BJ (cell line): Measurements from ENCODE around the gene FOXF1. TPM values are rescaled to one million over a fixed set of nuclear protein-coding genes. Genes with fewer than 3 reads are reported as not detected.
A peak's percentile ranks its signal among the peaks of the same experiment; 100 is the strongest.

ENCODE experiments used
- CTCF ChIA-PET: fragments of 350-600 bp; formaldehyde crosslinking; extraction: SDS; loops from one replicate; lab custom pipeline; 2021; ENCODE audit warnings: antibody characterized with exemption, inconsistent platforms; lab: Yijun Ruan, JAX
- POLR2A ChIA-PET: fragments of 300-600 bp; sonication (Branson Sonifier 250); formaldehyde crosslinking; extraction: SDS; loops from one replicate; lab custom pipeline; 2021; ENCODE audit warnings: antibody characterized with exemption; lab: Charles Lee
- DNase-seq: peaks from one replicate; pipeline ENCODE4 v3.0.0-alpha.2; 2011; ENCODE audit warnings: low read depth
- H3K27me3 ChIP-seq: 2 replicates; pipeline ENCODE4 v1.6.0; 2011; ENCODE audit warnings: low read length; ENCODE audit not compliant: control insufficient read depth, insufficient read depth
- H3K36me3 ChIP-seq: 2 replicates; pipeline ENCODE4 v1.5.1; 2011; ENCODE audit warnings: low read length; ENCODE audit not compliant: control insufficient read depth, insufficient read depth
- H3K4me3 ChIP-seq: 2 replicates; pipeline ENCODE4 v1.5.1; 2011; ENCODE audit warnings: low read depth, mild to moderate bottlenecking, control low read depth, low read length
- CTCF ChIP-seq: IDR thresholded peaks from 2 replicates; pipeline ENCODE4 v1.5.1; 2011; ENCODE audit warnings: low read depth, mild to moderate bottlenecking, control low read depth, inconsistent platforms, low read length, moderate library complexity; ENCODE audit not compliant: insufficient read depth
- polyA plus RNA-seq: library from polyadenylated mRNA; depleted of rRNA; stranded (reverse); fragments of >200 nt; gene quantifications from 2 replicates; pipeline ENCODE4 v1.2.3, GENCODE V29; 2011

FOXF1 gene
- polyA plus RNA-seq, 1 experiment, result 7.7 TPM

GRCh38 chr16:86519007-86519648 lies 8.8 kb downstream of the FOXF1 start:
- DNase-seq, result no peak
- POLR2A ChIA-PET, result no interaction called here
- CTCF ChIA-PET, result interaction anchor here (0.7 to 7.0 kb wide), 28 partner anchors 9 to 699 kb away, joined by 3 to 367 read pairs (median 5); partner anchors contain the start of gene FOXF1
- H3K36me3 ChIP-seq, result peaks cover 5% of the 10 kb centered on the region
- no peak overlapping the region for H3K4me3 ChIP-seq
- TF ChIP-seq CTCF, result no peak
- peaks cover under 1% of the 10 kb centered on the region for H3K27me3 ChIP-seq

- CTCF ChIA-PET, result interaction anchor here (0.7 to 7.0 kb wide), 19 partner anchors 9 to 700 kb away, joined by 3 to 367 read pairs (median 3); partner anchors contain the start of gene FOXF1
These were observed 9.5 kb downstream of the FOXF1 start for GRCh38 chr16:86519649-86520316.

GRCh38 chr16:86520317-86521210 lies 10.2 kb downstream of the FOXF1 start:
- no peak for TF ChIP-seq CTCF
- ChIA-PET CTCF (interaction anchor here (0.5 to 7.0 kb wide), 22 partner anchors 9 to 707 kb away, joined by 3 to 367 read pairs (median 3); no protein-coding TSS in a partner anchor), POLR2A (no interaction called here)
- Histone ChIP-seq H3K36me3 (peaks cover 4% of the 10 kb centered on the region), H3K4me3 (no peak overlapping the region; the same call in 1 of the 2 replicates), H3K27me3 (peaks cover 3% of the 10 kb centered on the region)
- DNase-seq, result no peak

More at GRCh38 chr16:86519649-86520316, 9.5 kb downstream of the FOXF1 start:
- peak; percentile 88 for TF ChIP-seq CTCF
- peaks cover 5% of the 10 kb centered on the region for H3K36me3 ChIP-seq
- POLR2A ChIA-PET, result no interaction called here
- H3K4me3 ChIP-seq, result no peak overlapping the region
- peaks cover 3% of the 10 kb centered on the region for H3K27me3 ChIP-seq
- DNase-seq, result no peak

- peaks cover 3% of the 10 kb centered on the region for H3K27me3 ChIP-seq
- peaks cover 1% of the 10 kb centered on the region for H3K36me3 ChIP-seq
- no peak for TF ChIP-seq CTCF
- ChIA-PET CTCF (interaction anchor here (0.5 to 7.0 kb wide), 7 partner anchors 8 to 448 kb away, joined by 3 to 367 read pairs (median 5); no protein-coding TSS in a partner anchor), POLR2A (no interaction called here)
- no peak for DNase-seq
- no peak overlapping the region for H3K4me3 ChIP-seq
These were observed 11.2 kb downstream of the FOXF1 start for GRCh38 chr16:86521236-86522197.
